Retinal pigment epithelial cell (primary cell): ENCODE measurements around the gene PM20D2.

Experiments
- DNase-seq: peaks from one replicate; pipeline ENCODE4 v3.0.0-alpha.2; 2010; ENCODE audit warnings: low read depth
- H3K4me3 ChIP-seq: 2 replicates; pipeline ENCODE4 v1.5.1; 2011; ENCODE audit warnings: mild to moderate bottlenecking, low read length, control low read depth, moderate library complexity
- CTCF ChIP-seq: conservative IDR thresholded peaks from 2 replicates; pipeline ENCODE4 v1.5.1; 2011; ENCODE audit warnings: low read depth, low read length, control low read depth, inconsistent platforms

Gene PM20D2

GRCh38 chr6:89145091-89145955 is 532 bp upstream of the PM20D2 start:
- TF ChIP-seq CTCF, result no peak
- H3K4me3 ChIP-seq, result peak overlapping the region; percentile 73
- no peak for DNase-seq

- no peak for TF ChIP-seq CTCF
- peak; percentile 38 for DNase-seq
- H3K4me3 ChIP-seq, result peak overlapping the region; percentile 73
Measured at GRCh38 chr6:89146718-89147700, 1.2 kb downstream of the PM20D2 start.

GRCh38 chr6:89148016-89148750 is 2.3 kb downstream of the PM20D2 start:
- no peak for TF ChIP-seq CTCF
- H3K4me3 ChIP-seq, result no peak overlapping the region
- DNase-seq, result peak; percentile 27

GRCh38 chr6:89154131-89154530 is 8.3 kb downstream of the PM20D2 start:
- H3K4me3 ChIP-seq, result no peak overlapping the region
- no peak for TF ChIP-seq CTCF
- peak; percentile 62 for DNase-seq

- H3K4me3 ChIP-seq, result no peak overlapping the region
- TF ChIP-seq CTCF, result no peak
- no peak for DNase-seq
Measured at GRCh38 chr6:89160331-89161092, 14.7 kb downstream of the PM20D2 start.
